C4-2B (cell line): ENCODE data around the gene DHCR7.

Source experiments
- CTCF ChIP-seq: fragments of 450-650 bp; conservative IDR thresholded peaks from 2 replicates; pipeline ENCODE4 v1.5.1; 2017; ENCODE audit warnings: mild to moderate bottlenecking
- ZFX ChIP-seq: fragments of 450-650 bp; IDR thresholded peaks from 2 replicates; pipeline ENCODE4 v1.6.1; 2017

DNA sequence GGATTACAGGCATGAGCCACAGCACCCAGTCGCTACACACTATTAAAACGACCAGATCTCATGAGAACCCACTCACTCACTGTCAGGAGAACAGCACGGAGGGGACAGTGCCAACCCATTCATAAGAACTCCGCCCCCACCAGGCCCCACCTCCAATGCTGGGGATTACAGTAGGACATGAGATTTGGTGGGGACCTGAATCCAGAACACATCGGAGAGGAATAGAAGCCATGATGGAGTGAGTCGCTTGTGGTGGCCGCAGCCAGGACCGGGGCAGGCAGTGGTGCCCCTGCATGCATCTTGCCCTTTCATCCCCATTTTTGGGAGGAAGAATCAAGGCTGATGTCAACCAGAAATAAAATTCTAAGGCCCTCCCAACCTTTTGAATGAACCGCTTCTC, 13.5 kb upstream of the DHCR7 start:
- TF ChIP-seq CTCF: no peak
- TF ChIP-seq ZFX: no peak
